Embryonic facial prominence (tissue), 1 donor: Measurements from ENCODE around the gene CD81.

Source experiments
- DNase-seq: peaks from one replicate; pipeline ENCODE4 v3.0.0-alpha.2; 2016; ENCODE audit errors: extremely low spot score

CD81 gene

GRCh38 chr11:2404735-2405196, 27.7 kb downstream of the CD81 start:
- no peak for DNase-seq

- no peak for DNase-seq
Measured at GRCh38 chr11:2406451-2406850, 29.3 kb downstream of the CD81 start.

DNA sequence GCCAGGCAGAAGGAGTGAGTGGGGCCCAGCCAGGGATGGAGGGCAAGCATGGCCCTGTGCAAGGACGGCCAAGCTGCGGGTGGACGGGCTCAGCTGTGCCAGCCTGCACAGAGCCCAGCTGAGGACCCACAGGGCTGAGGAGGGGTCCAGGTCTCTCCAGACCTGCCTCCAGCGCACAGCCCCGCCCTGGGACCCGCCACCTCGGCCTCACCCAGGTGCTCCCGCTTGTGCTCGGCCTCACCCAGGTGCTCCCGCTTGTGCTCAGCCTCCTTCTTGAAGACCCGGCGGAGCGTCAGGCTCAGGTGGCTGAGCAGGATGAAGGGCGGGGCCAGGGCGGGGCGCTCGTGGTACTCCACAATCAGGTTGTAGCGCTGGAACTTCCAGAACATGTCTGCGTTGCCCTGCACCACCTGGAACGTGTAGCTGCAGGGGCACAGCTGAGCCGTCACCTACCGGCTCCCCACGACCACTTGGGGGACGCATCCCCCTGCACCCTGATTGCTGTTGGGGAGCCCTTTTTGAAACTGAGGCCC, 29.8 kb downstream of the CD81 start:
- no peak for DNase-seq

DNA sequence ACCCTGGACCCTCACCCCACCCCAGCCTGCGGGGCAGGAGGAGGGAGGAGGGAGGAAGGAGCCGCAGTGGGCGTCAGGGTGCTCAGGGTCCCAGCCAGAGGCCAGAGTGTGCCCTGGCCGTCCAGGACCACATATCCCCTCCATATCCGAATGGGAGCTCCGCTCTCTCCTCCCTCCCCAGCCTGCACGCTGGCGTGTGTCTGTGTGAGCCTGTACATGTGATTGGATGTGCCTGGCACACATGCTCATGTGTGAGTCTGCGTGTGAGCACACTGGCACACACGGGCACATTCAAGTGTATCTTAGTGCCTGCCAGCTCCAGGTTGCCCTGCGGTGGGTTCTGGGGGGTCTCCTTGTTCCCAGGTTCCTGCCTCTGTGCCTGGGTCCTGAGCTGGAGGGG, 31.6 kb downstream of the CD81 start:
- DNase-seq = no peak

GRCh38 chr11:2409126-2409525, 32.0 kb downstream of the CD81 start:
- DNase-seq = no peak

- DNase-seq = no peak
Measured at GRCh38 chr11:2409611-2410468, 32.7 kb downstream of the CD81 start.

GRCh38 chr11:2410616-2411015, 33.5 kb downstream of the CD81 start:
- no peak for DNase-seq

DNA sequence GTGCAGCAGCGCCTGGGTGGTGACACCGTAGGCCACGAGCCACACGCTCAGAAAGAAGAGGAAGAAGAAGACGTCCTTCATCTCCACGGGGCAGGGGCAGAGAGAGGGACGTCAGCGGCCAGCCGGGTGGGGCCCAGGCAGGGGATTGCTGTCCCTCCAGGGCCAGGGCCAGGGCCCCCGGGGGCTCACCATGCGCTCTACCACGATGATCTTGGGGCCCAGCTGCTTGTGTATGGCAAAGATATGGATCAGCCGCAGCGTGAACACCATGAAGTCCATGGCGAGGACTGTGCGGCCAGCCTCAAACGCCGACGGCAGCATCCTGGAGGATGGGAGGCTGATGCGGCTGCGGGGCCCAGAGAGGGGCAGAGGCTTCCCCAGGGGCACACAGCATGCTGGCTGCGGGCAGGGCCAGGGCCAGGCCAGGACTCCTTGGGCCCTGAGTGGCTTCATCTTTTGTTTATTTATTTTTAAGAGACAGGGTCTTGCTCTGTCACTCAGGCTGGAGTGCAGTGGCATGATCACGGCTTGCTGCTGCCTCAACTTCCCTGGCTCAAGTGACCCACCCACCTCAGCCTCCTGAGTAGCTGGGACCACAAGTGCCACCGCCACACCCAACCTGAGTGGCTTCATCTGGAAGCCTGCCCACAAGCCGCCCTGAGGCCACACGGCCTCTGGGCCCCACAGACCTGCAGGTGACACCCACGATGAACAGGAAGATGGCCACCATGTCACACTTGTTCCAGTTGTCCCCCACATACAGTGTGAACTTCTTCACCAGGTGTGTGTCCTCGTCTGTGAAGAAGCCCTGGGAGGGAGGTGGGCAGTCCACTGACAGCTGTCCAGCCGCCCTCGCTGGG, 34.6 kb downstream of the CD81 start:
- no peak for DNase-seq

- no peak for DNase-seq
Measured at GRCh38 chr11:2412323-2412722, 35.2 kb downstream of the CD81 start.

GRCh38 chr11:2413742-2414579, 36.9 kb downstream of the CD81 start:
- DNase-seq = no peak

DNA sequence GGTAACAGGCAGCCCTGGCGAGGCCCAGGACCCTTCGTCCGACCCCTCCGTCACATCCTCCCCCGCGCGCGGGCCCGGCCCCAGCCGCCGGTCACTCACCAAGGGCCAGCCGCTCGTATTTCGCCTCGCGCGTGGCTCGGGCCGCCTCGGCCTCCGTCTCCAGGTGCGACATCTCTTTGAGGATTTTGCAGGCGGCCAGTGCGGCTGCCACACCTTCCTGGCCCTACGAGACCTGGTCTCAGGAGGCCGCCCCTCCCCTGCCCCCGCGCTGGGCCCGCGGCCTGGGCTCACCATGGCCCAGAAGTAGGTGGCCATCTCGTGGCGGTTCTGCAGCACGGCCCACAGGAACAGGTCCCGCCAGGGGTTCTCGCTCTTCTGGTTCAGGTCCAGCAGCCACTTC, 37.5 kb downstream of the CD81 start:
- no peak for DNase-seq

DNA sequence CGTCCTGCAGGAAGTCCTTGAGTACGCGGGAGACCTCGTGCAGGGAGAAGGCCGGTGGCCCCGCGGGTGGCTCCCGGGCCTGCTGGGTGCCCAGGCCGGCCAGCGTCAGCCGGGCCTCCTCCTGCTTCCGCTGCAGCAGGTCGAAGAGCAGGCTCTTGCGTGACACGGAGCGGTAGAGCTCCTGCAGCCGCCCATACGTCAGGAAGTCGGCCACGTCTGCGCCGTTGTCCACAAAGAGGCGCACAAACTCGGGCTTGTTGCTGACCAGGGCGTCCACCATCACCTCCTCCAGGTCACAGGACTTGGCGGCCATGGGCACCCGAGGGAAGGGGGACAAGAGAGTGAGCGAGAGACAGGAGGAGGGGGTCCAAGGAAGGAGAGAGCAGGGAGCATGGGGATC, 38.1 kb downstream of the CD81 start:
- no peak for DNase-seq

- DNase-seq = no peak
Measured at GRCh38 chr11:2415601-2416380, 38.7 kb downstream of the CD81 start.

DNA sequence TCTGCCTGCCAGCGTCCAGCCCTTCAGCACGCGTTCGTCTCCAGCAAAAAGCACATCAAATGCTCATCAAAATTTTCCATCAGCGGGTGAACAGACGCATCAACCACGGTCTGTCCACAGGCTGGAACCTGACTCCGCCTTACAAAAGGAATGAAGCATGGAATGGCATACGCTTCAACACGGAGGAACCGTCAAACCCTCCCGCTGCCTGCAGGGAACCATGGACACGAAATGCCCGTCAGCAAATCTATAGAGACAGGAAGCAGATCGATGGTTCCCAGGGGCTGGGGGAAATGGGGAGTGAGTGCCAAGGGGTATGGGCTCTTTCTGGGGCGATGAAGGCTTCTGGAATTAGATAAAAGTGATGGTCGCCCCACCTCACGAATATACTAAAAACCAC, 39.7 kb downstream of the CD81 start:
- DNase-seq = no peak

- DNase-seq = no peak
Measured at GRCh38 chr11:2417856-2418692, 41.0 kb downstream of the CD81 start.

DNA sequence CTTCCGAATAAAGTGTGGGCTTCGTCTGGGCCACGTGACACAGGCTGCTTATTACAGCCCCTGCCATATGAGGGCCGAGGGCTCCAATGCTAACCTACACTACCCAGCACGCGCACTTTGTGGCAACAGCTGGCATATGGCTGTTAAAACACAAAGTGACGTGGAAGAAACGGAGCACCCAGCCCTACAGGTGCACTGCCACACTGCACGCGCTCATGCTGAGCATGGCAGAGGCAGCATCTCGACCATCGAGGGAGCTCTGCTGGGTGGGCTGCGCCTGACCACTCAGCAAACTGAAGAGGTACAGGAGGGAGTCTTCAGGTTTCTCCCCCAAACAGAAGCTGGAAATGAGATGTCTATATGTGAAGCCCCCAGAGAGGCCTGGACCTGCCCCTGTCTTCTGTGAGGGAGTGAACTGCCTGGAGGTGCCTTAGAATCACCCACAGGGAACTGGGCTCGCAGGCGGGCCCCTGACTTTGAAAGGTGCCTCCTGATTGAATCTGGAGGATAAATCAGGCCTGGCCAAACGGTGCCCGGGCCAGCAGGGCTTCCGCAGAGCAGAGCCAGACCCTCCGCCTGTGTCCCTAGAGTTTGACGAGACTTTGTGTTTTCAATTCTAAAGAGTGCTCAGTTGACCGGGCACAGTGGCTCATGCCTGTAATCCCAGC, 41.7 kb downstream of the CD81 start:
- DNase-seq = no peak

DNA sequence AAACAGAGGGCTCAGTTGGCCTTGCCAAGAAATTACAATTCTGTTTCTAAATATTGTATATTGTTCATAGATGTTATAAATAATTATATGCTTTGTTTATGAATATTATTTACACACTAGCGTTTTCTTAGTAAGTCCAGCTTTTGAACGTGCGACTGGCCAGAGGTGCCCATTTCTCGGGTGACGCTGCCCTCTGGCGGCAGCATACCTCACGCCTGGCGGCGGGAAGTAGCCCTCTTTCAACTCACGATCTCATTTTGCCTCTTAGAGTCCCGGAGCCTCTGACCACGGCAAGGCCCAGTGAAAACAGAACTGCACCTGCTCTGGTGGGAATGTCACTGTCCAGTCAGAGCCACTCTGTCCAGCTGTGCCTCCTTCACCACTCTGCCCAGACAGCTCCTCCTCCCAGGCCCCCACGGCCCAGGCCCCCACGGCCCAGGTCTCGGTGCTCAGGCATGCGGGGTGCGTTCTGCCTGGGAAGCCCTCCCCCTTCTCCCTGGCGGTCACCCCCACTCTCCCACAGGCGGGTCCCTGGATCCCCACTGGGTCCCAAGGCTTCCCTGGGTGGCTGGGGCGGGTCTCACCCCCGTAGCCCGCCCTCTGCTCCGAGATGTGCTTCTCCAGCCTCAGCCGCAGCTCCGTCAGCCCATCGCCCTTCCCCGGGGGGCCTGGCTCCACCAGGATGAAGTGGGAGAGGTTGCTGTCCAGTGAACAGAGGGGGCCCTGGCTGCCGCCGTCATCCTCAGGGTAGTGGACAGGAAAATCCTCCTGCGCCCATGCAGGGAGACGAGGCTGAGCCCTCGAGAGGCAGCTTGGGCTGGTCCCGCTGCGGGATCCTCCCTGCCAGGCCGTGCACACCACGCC, 42.8 kb downstream of the CD81 start:
- peak; percentile 43 for DNase-seq

DNA sequence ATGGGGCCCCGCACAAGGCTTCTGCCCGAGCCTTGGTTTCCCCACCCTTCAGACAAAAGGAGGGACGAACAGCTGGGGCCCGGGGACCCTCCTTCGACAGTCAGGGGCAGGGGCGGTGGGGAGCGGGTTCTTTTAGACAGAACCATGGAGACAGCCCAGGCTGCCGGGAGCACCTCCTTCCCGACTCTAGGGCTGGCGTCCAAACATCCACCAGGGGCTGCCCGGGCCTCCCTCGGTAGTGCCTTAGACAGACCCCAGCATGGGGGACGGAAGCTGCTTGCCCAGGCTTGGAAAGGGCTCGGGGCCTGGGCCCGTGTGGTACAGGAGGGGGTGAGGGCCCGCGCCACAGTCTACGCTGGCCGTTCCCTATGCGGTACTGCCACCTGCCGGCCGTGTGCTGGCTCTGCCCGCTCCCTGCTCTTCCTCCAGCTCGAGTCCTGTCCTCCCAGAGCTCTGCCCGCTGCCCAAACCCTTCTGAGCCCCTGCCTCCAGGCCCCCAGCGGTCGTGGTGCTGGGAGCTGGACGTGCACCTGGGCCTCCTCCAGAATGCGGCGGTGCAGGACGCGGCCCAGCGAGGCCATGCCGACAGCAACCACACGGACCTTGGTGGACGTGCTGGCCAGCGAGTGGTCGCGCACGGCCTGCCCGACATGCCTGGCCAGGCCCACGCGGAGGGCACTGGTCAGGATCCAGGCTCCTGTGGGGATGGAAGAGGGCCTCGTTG, 43.6 kb downstream of the CD81 start:
- peak; percentile 60 for DNase-seq
